HG03095 (cell line): ENCODE results near the gene APBB2.
"Not testable (repeated sequence)": the region's sequence is repeated elsewhere in the genome, so short reads cannot be mapped to it uniquely, and the experiment has no call there.

Experiments used
- ATAC-seq: cut with Tn5 transposase; IDR thresholded peaks from one replicate; pipeline ENCODE4 v1.9.1; 2021; ENCODE audit warnings: moderate library complexity; ENCODE audit not compliant: unreplicated experiment

Gene APBB2

GRCh38 chr4:41160012-41160789, 54.1 kb downstream of the APBB2 start:
- ATAC-seq, result no peak

- ATAC-seq, result no peak
Measured at GRCh38 chr4:41158756-41159155, 55.6 kb downstream of the APBB2 start.

- no peak for ATAC-seq
Measured at GRCh38 chr4:41158274-41158673, 56.1 kb downstream of the APBB2 start.

- ATAC-seq, result no peak
Measured at GRCh38 chr4:41157009-41157408, 57.3 kb downstream of the APBB2 start.

GRCh38 chr4:41156574-41156973, 57.8 kb downstream of the APBB2 start:
- no peak for ATAC-seq

- ATAC-seq, result no peak
Measured at GRCh38 chr4:41155194-41155830, 59.0 kb downstream of the APBB2 start.

GRCh38 chr4:41154814-41155177, 59.5 kb downstream of the APBB2 start:
- no peak for ATAC-seq

- no peak for ATAC-seq
Measured at GRCh38 chr4:41154010-41154813, 60.1 kb downstream of the APBB2 start.

- ATAC-seq, result no peak
Measured at GRCh38 chr4:41150401-41150800, 63.9 kb downstream of the APBB2 start.

- not testable (repeated sequence) for ATAC-seq
Measured at GRCh38 chr4:41149568-41149967, 64.8 kb downstream of the APBB2 start.

- ATAC-seq, result no peak
Measured at GRCh38 chr4:41148931-41149330, 65.4 kb downstream of the APBB2 start.

GRCh38 chr4:41148292-41148691, 66.0 kb downstream of the APBB2 start:
- ATAC-seq, result no peak

GRCh38 chr4:41147570-41147969, 66.8 kb downstream of the APBB2 start:
- not testable (repeated sequence) for ATAC-seq

GRCh38 chr4:41146716-41147506, 67.4 kb downstream of the APBB2 start:
- ATAC-seq, result no peak

- ATAC-seq, result no peak
Measured at GRCh38 chr4:41146196-41146595, 68.1 kb downstream of the APBB2 start.

- ATAC-seq, result no peak
Measured at GRCh38 chr4:41145571-41146078, 68.7 kb downstream of the APBB2 start.

- no peak for ATAC-seq
Measured at GRCh38 chr4:41144812-41145211, 69.5 kb downstream of the APBB2 start.

GRCh38 chr4:41144040-41144379, 70.3 kb downstream of the APBB2 start:
- no peak for ATAC-seq

- no peak for ATAC-seq
Measured at GRCh38 chr4:41143311-41144039, 70.9 kb downstream of the APBB2 start.
